Glutamatergic neuron (in vitro differentiated cells): ENCODE measurements around the gene CEND1. TPM values are rescaled to one million over a fixed set of nuclear protein-coding genes. Genes with fewer than 3 reads are reported as not detected.
A peak's percentile ranks its signal among the peaks of the same experiment; 100 is the strongest.

ENCODE experiments used
- DNase-seq: peaks from one replicate; pipeline ENCODE4 v3.0.0; 2022
- H3K27ac Mint-ChIP-seq: one replicate; pipeline ENCODE4 v1.8.0; 2020; ENCODE audit warnings: mild to moderate bottlenecking, mixed read lengths, inconsistent platforms; ENCODE audit not compliant: unreplicated experiment
- H3K27me3 Mint-ChIP-seq: one replicate; pipeline ENCODE4 v1.8.0; 2020; ENCODE audit warnings: mild to moderate bottlenecking, moderate library complexity, mixed read lengths, inconsistent platforms; ENCODE audit not compliant: unreplicated experiment
- H3K36me3 Mint-ChIP-seq: one replicate; pipeline ENCODE4 v1.8.0; 2020; ENCODE audit warnings: mild to moderate bottlenecking, mixed read lengths, inconsistent platforms; ENCODE audit not compliant: unreplicated experiment
- H3K4me1 Mint-ChIP-seq: one replicate; pipeline ENCODE4 v1.8.0; 2020; ENCODE audit warnings: mild to moderate bottlenecking, low read depth, mixed read lengths, inconsistent platforms; ENCODE audit not compliant: unreplicated experiment
- H3K4me3 Mint-ChIP-seq: one replicate; pipeline ENCODE4 v1.8.0; 2020; ENCODE audit warnings: mild to moderate bottlenecking, mixed read lengths, inconsistent platforms; ENCODE audit not compliant: unreplicated experiment
- H3K9me3 Mint-ChIP-seq: one replicate; pipeline ENCODE4 v1.8.0; 2020; ENCODE audit warnings: mild to moderate bottlenecking, moderate library complexity, mixed read lengths, inconsistent platforms; ENCODE audit not compliant: unreplicated experiment
- total RNA-seq: library from RNA; stranded (reverse); fragmentation: NEBNext Ultra II Directional; extraction: Animal tissue kit (Norgen Biotek cat#: 25700); gene quantifications from one replicate; pipeline ENCODE4 v1.2.1, GENCODE V29; 2021; ENCODE audit not compliant: unreplicated experiment
- TF ChIP-seq, protein P1 (sequence below): fragments of 200-600 bp; sonication (generic); IDR thresholded peaks from one replicate; pipeline ENCODE4 v1.5.0; 2021; ENCODE audit not compliant: partially characterized antibody, unreplicated experiment

CEND1 gene
- total RNA-seq, 1 donor from 2014 or later, result 58.7 TPM

DNA sequence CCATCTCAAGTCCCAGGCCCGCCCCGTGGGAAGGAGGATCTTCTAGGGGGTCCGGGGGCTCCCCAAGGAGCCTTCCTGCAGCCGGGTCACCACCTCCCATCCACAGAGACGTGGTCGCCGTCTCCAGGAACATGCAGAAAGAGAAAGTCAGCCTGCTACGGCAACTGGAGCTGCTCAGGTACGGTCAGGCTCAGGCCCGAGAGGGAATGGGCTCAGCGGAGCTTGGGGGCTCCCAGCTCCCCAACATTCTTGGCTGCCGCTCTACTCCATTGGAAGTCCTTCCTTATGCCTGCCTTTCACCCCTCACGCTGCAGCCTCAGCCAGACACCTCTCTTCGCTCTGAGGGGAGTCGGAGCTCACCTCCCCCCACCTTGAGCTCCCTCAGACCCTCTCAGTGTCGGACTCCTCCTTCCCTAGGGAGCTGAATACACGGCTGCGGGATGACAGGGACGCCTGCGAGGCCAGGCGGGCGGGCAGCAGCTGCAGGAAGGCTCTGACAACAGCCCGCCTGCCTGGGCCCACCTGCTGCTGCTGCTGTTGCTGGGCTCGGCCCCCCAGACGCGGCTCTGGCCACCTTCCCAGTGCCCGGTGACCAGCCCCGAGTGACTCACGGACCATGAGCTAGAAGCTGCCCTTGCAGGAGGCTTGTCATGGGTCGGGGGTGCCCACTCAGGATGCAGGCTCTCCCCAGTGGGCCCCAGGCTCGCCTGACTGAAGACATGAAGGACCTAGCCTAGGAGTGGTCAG is 41.4 kb upstream of the CEND1 start:
- DNase-seq, result peak; percentile 65
- Mint-ChIP-seq H3K36me3 (no peaks in the 10 kb centered on the region), H3K27me3 (peaks cover 18% of the 10 kb centered on the region), H3K4me3 (peak overlapping the region; percentile 86), H3K4me1 (peaks cover 11% of the 10 kb centered on the region), H3K27ac (peak overlapping the region; percentile 89), H3K9me3 (peaks cover 11% of the 10 kb centered on the region)
- TF ChIP-seq, protein P1, sequence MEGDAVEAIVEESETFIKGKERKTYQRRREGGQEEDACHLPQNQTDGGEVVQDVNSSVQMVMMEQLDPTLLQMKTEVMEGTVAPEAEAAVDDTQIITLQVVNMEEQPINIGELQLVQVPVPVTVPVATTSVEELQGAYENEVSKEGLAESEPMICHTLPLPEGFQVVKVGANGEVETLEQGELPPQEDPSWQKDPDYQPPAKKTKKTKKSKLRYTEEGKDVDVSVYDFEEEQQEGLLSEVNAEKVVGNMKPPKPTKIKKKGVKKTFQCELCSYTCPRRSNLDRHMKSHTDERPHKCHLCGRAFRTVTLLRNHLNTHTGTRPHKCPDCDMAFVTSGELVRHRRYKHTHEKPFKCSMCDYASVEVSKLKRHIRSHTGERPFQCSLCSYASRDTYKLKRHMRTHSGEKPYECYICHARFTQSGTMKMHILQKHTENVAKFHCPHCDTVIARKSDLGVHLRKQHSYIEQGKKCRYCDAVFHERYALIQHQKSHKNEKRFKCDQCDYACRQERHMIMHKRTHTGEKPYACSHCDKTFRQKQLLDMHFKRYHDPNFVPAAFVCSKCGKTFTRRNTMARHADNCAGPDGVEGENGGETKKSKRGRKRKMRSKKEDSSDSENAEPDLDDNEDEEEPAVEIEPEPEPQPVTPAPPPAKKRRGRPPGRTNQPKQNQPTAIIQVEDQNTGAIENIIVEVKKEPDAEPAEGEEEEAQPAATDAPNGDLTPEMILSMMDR, result no peak

DNA sequence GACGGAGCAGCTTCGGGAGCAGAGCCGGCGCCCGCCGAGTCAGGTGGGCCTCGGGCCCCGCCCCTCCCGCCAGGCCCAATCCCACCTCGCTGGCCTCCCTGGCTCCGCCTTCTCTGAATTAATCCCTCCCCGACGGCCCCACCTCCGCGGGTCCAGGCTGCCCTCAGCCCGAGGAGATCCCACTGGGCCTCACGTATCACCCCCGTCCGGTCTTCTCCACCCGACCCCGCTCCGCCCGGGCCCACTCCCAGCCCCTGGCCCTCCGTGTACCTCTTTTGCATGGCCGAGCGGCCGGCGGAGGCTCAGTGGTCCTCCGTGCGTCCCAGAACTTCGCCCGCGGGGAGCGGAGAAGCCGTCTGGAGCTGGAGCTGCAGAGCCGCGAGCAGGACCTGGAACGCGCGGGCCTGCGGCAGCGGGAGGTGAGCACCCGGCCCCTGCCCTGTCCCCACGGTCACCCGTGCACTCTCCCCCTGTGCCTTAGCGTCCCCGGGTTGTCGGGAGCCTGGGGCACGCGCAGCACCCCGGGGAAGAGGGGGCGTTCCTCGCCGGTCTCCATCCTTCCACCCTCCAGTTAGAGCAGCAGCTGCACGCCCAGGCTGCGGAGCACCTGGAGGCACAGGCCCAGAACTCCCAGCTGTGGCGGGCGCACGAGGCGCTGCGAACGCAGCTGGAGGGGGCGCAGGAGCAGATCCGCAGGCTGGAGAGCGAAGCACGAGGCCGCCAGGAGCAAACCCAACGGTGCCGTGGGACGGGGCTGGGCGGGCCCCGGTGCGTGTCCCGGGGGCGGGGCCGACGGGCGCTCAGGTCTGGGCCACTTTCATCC is 40.6 kb upstream of the CEND1 start:
- TF ChIP-seq, protein P1, result no peak
- Mint-ChIP-seq H3K4me1 (peaks cover 11% of the 10 kb centered on the region), H3K4me3 (peak overlapping the region; percentile 42), H3K27me3 (peaks cover 18% of the 10 kb centered on the region), H3K27ac (no peak overlapping the region), H3K36me3 (no peaks in the 10 kb centered on the region), H3K9me3 (peaks cover 11% of the 10 kb centered on the region)
- DNase-seq, result peak; percentile 90

DNA sequence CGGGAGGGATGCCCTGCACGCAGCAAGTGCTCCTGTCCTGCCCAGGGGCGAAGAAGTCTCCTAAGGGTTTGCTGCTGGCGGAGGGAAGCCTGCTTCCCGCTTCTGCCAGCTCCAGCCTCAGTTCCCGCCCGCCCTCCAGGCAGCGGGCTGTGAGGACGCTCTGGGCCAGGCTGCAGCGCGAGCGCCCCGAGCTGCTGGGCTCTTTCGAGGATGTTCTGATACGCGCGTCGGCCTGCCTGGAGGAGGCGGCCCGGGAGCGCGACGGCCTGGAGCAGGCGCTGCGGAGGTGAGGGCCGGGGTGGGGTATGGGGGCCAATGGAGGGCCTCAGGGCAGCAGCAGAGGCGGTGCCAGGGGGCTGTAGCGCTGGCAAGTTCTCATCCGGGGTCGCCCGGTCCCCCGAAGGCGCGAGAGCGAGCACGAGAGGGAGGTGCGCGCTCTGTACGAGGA is 40.0 kb upstream of the CEND1 start:
- Mint-ChIP-seq H3K27ac (no peak overlapping the region), H3K36me3 (no peaks in the 10 kb centered on the region)
- no peak for DNase-seq

DNA sequence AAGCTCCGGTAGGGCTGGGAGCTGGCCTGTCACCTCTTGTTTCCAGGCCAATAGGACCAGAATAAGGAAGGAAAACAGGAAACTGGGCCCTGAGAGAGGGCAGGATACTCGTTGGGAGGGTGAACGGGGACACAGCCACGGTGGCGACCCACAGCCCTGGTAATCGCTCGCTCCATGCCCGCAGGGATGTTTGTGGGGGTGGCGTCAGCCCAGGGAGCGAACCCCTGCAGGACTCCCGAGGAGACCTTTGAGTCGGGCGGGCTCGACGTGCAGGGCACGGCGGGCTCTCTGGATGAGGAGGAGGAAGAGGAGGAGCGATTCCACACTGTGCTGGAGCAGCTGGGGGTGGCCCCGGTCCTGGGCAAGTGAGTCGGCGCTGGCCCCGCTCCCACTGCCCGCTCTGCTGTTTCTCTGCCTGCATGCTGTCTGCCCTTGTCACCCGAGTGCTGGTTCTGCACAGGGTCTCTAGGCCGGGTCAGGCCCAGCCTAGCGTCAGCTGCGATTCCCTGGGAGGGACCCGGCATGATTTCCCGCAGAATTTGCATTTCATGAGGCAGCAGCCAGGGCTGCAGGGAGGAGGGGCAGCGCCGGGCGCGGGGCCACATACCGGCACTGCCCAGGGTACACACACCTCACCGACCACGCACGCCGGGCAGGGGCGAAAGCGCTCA is 39.4 kb upstream of the CEND1 start:
- peak; percentile 32 for DNase-seq
- H3K27me3 Mint-ChIP-seq, result peaks cover 20% of the 10 kb centered on the region
- peaks cover 11% of the 10 kb centered on the region for H3K9me3 Mint-ChIP-seq
- H3K4me3 Mint-ChIP-seq, result peak overlapping the region; percentile 65
- peaks cover 11% of the 10 kb centered on the region for H3K4me1 Mint-ChIP-seq
- H3K27ac Mint-ChIP-seq, result no peak overlapping the region
- H3K36me3 Mint-ChIP-seq, result no peaks in the 10 kb centered on the region
- TF ChIP-seq, protein P1, result no peak

More for the DNA sequence above, 40.0 kb upstream of the CEND1 start:
- Mint-ChIP-seq H3K27me3 (peaks cover 20% of the 10 kb centered on the region), H3K4me3 (no peak overlapping the region), H3K4me1 (peaks cover 11% of the 10 kb centered on the region), H3K9me3 (peaks cover 11% of the 10 kb centered on the region)
- TF ChIP-seq, protein P1, result no peak
